Astrocyte (in vitro differentiated cells and primary cell): Measurements from ENCODE around the gene MEPE. TPM values are rescaled to one million over a fixed set of nuclear protein-coding genes. Genes with fewer than 3 reads are reported as not detected.

Experiments
- DNase-seq: peaks from one replicate; pipeline ENCODE4 v3.0.0-alpha.2; 2010; ENCODE audit warnings: low read depth
- FAIRE-seq: peaks from 2 replicates; lab custom pipeline; 2011; peaks lifted over from hg19 to GRCh38; lab: Jason Lieb, UNC
- H2AFZ ChIP-seq: 2 replicates; pipeline ENCODE4 v1.6.0; 2012; ENCODE audit warnings: low read depth, low read length, inconsistent platforms
- H3K27ac ChIP-seq: 2 replicates; pipeline ENCODE4 v1.5.1; 2011; ENCODE audit warnings: low read depth, low read length, inconsistent platforms
- H3K27me3 ChIP-seq: 2 replicates; pipeline ENCODE4 v1.6.0; 2011; ENCODE audit warnings: low read length, inconsistent platforms; ENCODE audit not compliant: insufficient read depth
- H3K36me3 ChIP-seq: 2 replicates; pipeline ENCODE4 v1.5.1; 2011; ENCODE audit warnings: low read length, inconsistent platforms; ENCODE audit not compliant: insufficient read depth
- H3K4me1 ChIP-seq: 2 replicates; pipeline ENCODE4 v1.5.1; 2011; ENCODE audit warnings: low read length, inconsistent platforms; ENCODE audit not compliant: insufficient read depth
- H3K4me2 ChIP-seq: 2 replicates; pipeline ENCODE4 v1.6.0; 2012; ENCODE audit warnings: low read length, inconsistent platforms
- H3K4me3 ChIP-seq: 2 replicates; pipeline ENCODE4 v1.5.1; 2011; ENCODE audit warnings: low read depth, mild to moderate bottlenecking, low read length, inconsistent platforms; ENCODE audit not compliant: insufficient read depth
- H3K79me2 ChIP-seq: 2 replicates; pipeline ENCODE4 v1.6.0; 2012; ENCODE audit warnings: mild to moderate bottlenecking, low read length, inconsistent platforms; ENCODE audit not compliant: insufficient read depth
- H3K9ac ChIP-seq: 2 replicates; pipeline ENCODE4 v1.6.0; 2012; ENCODE audit warnings: mild to moderate bottlenecking, low read length, inconsistent platforms
- H3K9me3 ChIP-seq: 2 replicates; pipeline ENCODE4 v1.5.1; 2012; ENCODE audit warnings: low read depth, mild to moderate bottlenecking, low read length, inconsistent platforms; ENCODE audit not compliant: insufficient read depth
- H4K20me1 ChIP-seq: 2 replicates; pipeline ENCODE4 v1.6.0; 2012; ENCODE audit warnings: low read length, inconsistent platforms; ENCODE audit not compliant: insufficient read depth
- H3K27ac Mint-ChIP-seq: one replicate; pipeline ENCODE4 v1.8.0; 2021; ENCODE audit warnings: mild to moderate bottlenecking, mixed read lengths; ENCODE audit not compliant: unreplicated experiment
- H3K27me3 Mint-ChIP-seq: one replicate; pipeline ENCODE4 v1.8.0; 2021; ENCODE audit warnings: low read depth, mixed read lengths; ENCODE audit not compliant: unreplicated experiment
- H3K36me3 Mint-ChIP-seq: one replicate; pipeline ENCODE4 v1.8.0; 2021; ENCODE audit warnings: low read depth, mixed read lengths; ENCODE audit not compliant: unreplicated experiment
- H3K4me1 Mint-ChIP-seq: one replicate; pipeline ENCODE4 v1.8.0; 2021; ENCODE audit warnings: low read depth, mixed read lengths; ENCODE audit not compliant: unreplicated experiment
- H3K4me3 Mint-ChIP-seq: one replicate; pipeline ENCODE4 v1.8.0; 2021; ENCODE audit warnings: mild to moderate bottlenecking, moderate library complexity, mixed read lengths; ENCODE audit not compliant: unreplicated experiment
- H3K9me3 Mint-ChIP-seq: one replicate; pipeline ENCODE4 v1.8.0; 2021; ENCODE audit warnings: mild to moderate bottlenecking, mixed read lengths; ENCODE audit not compliant: unreplicated experiment
- EZH2 ChIP-seq: IDR thresholded peaks from 2 replicates; pipeline ENCODE4 v1.6.1; 2012; ENCODE audit warnings: mild to moderate bottlenecking, low read length, inconsistent platforms; ENCODE audit not compliant: insufficient read depth
- total RNA-seq: library from RNA; stranded (reverse); gene quantifications from 2 replicates; pipeline ENCODE4 v1.2.1, GENCODE V29; 2021
- TF ChIP-seq, protein P1 (sequence below): IDR thresholded peaks from 2 replicates; pipeline ENCODE4 v1.5.1; 2011; ENCODE audit warnings: low read depth, mild to moderate bottlenecking, inconsistent platforms, low read length, moderate library complexity; ENCODE audit not compliant: insufficient read depth

The MEPE gene
- total RNA-seq, 1 donor from 2014 or later = not detected

DNA sequence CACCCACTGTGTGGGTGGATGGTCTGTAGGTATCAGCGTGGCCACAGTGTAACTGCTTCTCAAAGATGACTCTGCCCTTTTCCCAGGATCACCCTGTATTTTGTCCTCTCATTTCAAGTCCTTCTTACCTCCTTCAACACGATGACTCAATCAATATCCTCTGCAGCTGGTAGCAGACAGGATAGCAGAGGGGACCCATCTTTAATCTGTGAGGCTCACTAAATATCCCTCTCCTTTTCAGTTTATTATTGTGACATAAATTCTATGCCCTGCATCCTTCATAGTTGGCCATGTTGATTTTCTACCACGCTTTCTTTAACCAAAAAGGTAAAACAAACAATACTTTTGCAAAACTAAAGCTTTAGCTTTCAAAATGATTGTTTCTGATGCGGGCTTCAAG, 9.6 kb upstream of the MEPE start:
- FAIRE-seq = no peak

DNA sequence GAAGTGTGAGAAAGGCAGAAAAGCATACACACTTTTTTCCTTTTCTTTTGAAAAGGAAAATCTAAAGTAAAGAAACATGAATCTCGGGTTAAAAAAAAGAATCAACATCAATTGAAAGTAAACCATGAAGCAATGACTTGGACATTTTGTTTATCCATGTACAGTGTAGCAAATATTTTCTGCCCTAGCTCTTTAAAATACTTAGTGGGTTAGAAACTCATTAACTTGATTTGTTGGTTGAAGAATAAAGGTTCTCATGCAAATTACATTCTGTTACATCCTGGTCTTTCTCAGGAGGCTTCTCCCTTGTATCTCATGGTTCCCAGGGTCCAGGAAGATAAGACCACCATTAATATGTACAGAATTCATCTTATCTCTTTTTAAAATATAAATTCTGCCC, 9.0 kb upstream of the MEPE start:
- H3K9ac ChIP-seq = no peak overlapping the region
- Mint-ChIP-seq H3K9me3 (peaks cover 6% of the 10 kb centered on the region), H3K4me1 (peaks cover 14% of the 10 kb centered on the region), H3K36me3 (peaks cover 3% of the 10 kb centered on the region), H3K27ac (no peak overlapping the region), H3K27me3 (no peaks in the 10 kb centered on the region), H3K4me3 (no peak overlapping the region)
- no peaks in the 10 kb centered on the region for H3K9me3 ChIP-seq
- no peaks in the 10 kb centered on the region for H3K36me3 ChIP-seq
- H4K20me1 ChIP-seq = no peaks in the 10 kb centered on the region
- FAIRE-seq = no peak
- H3K79me2 ChIP-seq = no peaks in the 10 kb centered on the region
- TF ChIP-seq, protein P1, sequence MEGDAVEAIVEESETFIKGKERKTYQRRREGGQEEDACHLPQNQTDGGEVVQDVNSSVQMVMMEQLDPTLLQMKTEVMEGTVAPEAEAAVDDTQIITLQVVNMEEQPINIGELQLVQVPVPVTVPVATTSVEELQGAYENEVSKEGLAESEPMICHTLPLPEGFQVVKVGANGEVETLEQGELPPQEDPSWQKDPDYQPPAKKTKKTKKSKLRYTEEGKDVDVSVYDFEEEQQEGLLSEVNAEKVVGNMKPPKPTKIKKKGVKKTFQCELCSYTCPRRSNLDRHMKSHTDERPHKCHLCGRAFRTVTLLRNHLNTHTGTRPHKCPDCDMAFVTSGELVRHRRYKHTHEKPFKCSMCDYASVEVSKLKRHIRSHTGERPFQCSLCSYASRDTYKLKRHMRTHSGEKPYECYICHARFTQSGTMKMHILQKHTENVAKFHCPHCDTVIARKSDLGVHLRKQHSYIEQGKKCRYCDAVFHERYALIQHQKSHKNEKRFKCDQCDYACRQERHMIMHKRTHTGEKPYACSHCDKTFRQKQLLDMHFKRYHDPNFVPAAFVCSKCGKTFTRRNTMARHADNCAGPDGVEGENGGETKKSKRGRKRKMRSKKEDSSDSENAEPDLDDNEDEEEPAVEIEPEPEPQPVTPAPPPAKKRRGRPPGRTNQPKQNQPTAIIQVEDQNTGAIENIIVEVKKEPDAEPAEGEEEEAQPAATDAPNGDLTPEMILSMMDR = no peak
- no peak for TF ChIP-seq EZH2
- no peak overlapping the region for H3K4me3 ChIP-seq
- no peak overlapping the region for H3K4me2 ChIP-seq
- H3K27me3 ChIP-seq = no peaks in the 10 kb centered on the region
- no peak for DNase-seq
- no peak overlapping the region for H3K27ac ChIP-seq
- H3K4me1 ChIP-seq = peaks cover 12% of the 10 kb centered on the region
- H2AFZ ChIP-seq = no peak overlapping the region

More for the DNA sequence above, 9.6 kb upstream of the MEPE start:
- Histone ChIP-seq H3K9ac (no peak overlapping the region), H3K79me2 (no peaks in the 10 kb centered on the region), H3K27ac (no peak overlapping the region), H3K27me3 (no peaks in the 10 kb centered on the region), H4K20me1 (no peaks in the 10 kb centered on the region), H3K4me2 (no peak overlapping the region), H3K36me3 (no peaks in the 10 kb centered on the region), H3K4me1 (peaks cover 13% of the 10 kb centered on the region), H3K4me3 (no peak overlapping the region), H3K9me3 (no peaks in the 10 kb centered on the region), H2AFZ (no peak overlapping the region)
- TF ChIP-seq EZH2 = no peak
- TF ChIP-seq, protein P1 = no peak
- Mint-ChIP-seq H3K4me3 (no peak overlapping the region), H3K4me1 (peaks cover 15% of the 10 kb centered on the region), H3K27ac (no peak overlapping the region), H3K27me3 (no peaks in the 10 kb centered on the region), H3K9me3 (peaks cover 6% of the 10 kb centered on the region), H3K36me3 (peaks cover 3% of the 10 kb centered on the region)
- no peak for DNase-seq

DNA sequence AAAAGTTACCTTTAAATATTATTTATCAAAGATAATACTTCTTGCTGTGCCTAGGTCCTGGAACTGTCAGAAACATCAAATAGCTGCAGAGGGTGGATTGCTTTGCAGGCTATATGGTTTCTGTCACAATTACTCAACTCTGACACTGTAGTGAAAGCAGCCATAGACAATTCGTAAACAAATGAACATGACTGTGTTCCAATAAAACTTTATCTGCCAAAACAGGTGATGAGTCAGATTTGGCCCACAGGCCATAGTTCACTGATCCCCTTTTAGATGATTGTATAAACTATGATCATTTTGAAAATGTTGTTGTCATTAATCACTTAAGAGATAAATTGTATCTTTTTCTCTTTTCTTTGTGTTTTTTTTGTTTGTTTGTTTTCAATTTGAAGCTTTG, 8.4 kb upstream of the MEPE start:
- Mint-ChIP-seq H3K27ac (no peak overlapping the region), H3K36me3 (no peaks in the 10 kb centered on the region), H3K27me3 (no peaks in the 10 kb centered on the region), H3K9me3 (peaks cover 3% of the 10 kb centered on the region), H3K4me3 (no peak overlapping the region), H3K4me1 (peaks cover 7% of the 10 kb centered on the region)
- H3K9ac ChIP-seq = no peak overlapping the region
- H3K4me3 ChIP-seq = no peak overlapping the region
- no peak overlapping the region for H3K4me2 ChIP-seq
- H3K36me3 ChIP-seq = no peaks in the 10 kb centered on the region
- no peaks in the 10 kb centered on the region for H3K79me2 ChIP-seq
- FAIRE-seq = no peak
- no peak for DNase-seq
- no peaks in the 10 kb centered on the region for H3K27me3 ChIP-seq
- H3K27ac ChIP-seq = no peak overlapping the region
- H4K20me1 ChIP-seq = no peaks in the 10 kb centered on the region
- H3K4me1 ChIP-seq = peaks cover 6% of the 10 kb centered on the region
- TF ChIP-seq, protein P1 = no peak
- TF ChIP-seq EZH2 = no peak
- H3K9me3 ChIP-seq = no peaks in the 10 kb centered on the region
- H2AFZ ChIP-seq = no peak overlapping the region
